ENCODE data around the gene BAAT.

BAAT gene

GRCh38 chr9:101352892-101353463 lies 31.8 kb downstream of the BAAT start:
- H3K27me3 ChIP-seq (ENCODE audit: control insufficient read depth, low read length) = no peaks in the 10 kb centered on the region; the same call in 1 of the 2 replicates
- no peaks in the 10 kb centered on the region for H3F3A ChIP-seq (ENCODE audit: control insufficient read depth, insufficient read depth)
- H4K20me1 ChIP-seq (ENCODE audit: control insufficient read depth, insufficient read depth, low read depth, low read length) = no peaks in the 10 kb centered on the region
- no peaks in the 10 kb centered on the region for H3K9me3 ChIP-seq (ENCODE audit: control insufficient read depth, insufficient read depth, low read length)
- no peak overlapping the region for H3K4me3 ChIP-seq (ENCODE audit: low read length)
- H3K79me2 ChIP-seq (ENCODE audit: control insufficient read depth, low read length) = no peaks in the 10 kb centered on the region
- no peaks in the 10 kb centered on the region for H3K4me1 ChIP-seq (ENCODE audit: control insufficient read depth, low read length)
- H3K27ac ChIP-seq (ENCODE audit: low read depth, low read length) = no peak overlapping the region
- no peak for TF ChIP-seq CTCF (IDR thresholded peaks at IDR 0.05; ENCODE audit: low read depth, low read length, poor library complexity, severe bottlenecking)
- TF ChIP-seq EZH2phosphoT487 (IDR thresholded peaks at IDR 0.05; ENCODE audit: borderline replicate concordance, low read length) = no peak
- H3K36me3 ChIP-seq (ENCODE audit: control insufficient read depth, low read length) = no peaks in the 10 kb centered on the region
- H3K9me2 ChIP-seq (replicated peaks; ENCODE audit: control insufficient read depth, low read length) = no peaks in the 10 kb centered on the region
- no peak overlapping the region for H3K4me2 ChIP-seq (ENCODE audit: low read length)

GRCh38 chr9:101350285-101350684 lies 34.5 kb downstream of the BAAT start:
- Histone ChIP-seq H3K4me2 (ENCODE audit: low read length) (no peak overlapping the region), H3K9me2 (replicated peaks; ENCODE audit: control insufficient read depth, low read length) (no peaks in the 10 kb centered on the region), H3K36me3 (ENCODE audit: control insufficient read depth, low read length) (no peaks in the 10 kb centered on the region), H3K4me1 (ENCODE audit: control insufficient read depth, low read length) (no peaks in the 10 kb centered on the region), H3F3A (ENCODE audit: control insufficient read depth, insufficient read depth) (no peaks in the 10 kb centered on the region), H3K9me3 (ENCODE audit: control insufficient read depth, insufficient read depth, low read length) (no peaks in the 10 kb centered on the region), H3K27ac (ENCODE audit: low read depth, low read length) (no peak overlapping the region), H3K4me3 (ENCODE audit: low read length) (no peak overlapping the region), H3K27me3 (ENCODE audit: control insufficient read depth, low read length) (no peaks in the 10 kb centered on the region; the same call in 1 of the 2 replicates), H3K79me2 (ENCODE audit: control insufficient read depth, low read length) (no peaks in the 10 kb centered on the region), H4K20me1 (ENCODE audit: control insufficient read depth, insufficient read depth, low read depth, low read length) (no peaks in the 10 kb centered on the region)
- TF ChIP-seq EZH2phosphoT487 (IDR thresholded peaks at IDR 0.05; ENCODE audit: borderline replicate concordance, low read length) = no peak
- no peak for TF ChIP-seq CTCF (IDR thresholded peaks at IDR 0.05; ENCODE audit: low read depth, low read length, poor library complexity, severe bottlenecking)

- Histone ChIP-seq H3K27ac (ENCODE audit: low read depth, low read length) (no peak overlapping the region), H3K79me2 (ENCODE audit: control insufficient read depth, low read length) (no peaks in the 10 kb centered on the region), H3K9me3 (ENCODE audit: control insufficient read depth, insufficient read depth, low read length) (no peaks in the 10 kb centered on the region), H3K4me3 (ENCODE audit: low read length) (no peak overlapping the region), H3K27me3 (ENCODE audit: control insufficient read depth, low read length) (no peaks in the 10 kb centered on the region; the same call in 1 of the 2 replicates), H4K20me1 (ENCODE audit: control insufficient read depth, insufficient read depth, low read depth, low read length) (no peaks in the 10 kb centered on the region), H3F3A (ENCODE audit: control insufficient read depth, insufficient read depth) (no peaks in the 10 kb centered on the region), H3K9me2 (replicated peaks; ENCODE audit: control insufficient read depth, low read length) (no peaks in the 10 kb centered on the region), H3K4me2 (ENCODE audit: low read length) (no peak overlapping the region), H3K4me1 (ENCODE audit: control insufficient read depth, low read length) (no peaks in the 10 kb centered on the region), H3K36me3 (ENCODE audit: control insufficient read depth, low read length) (no peaks in the 10 kb centered on the region)
- no peak for TF ChIP-seq CTCF (IDR thresholded peaks at IDR 0.05; ENCODE audit: low read depth, low read length, poor library complexity, severe bottlenecking)
- no peak for TF ChIP-seq EZH2phosphoT487 (IDR thresholded peaks at IDR 0.05; ENCODE audit: borderline replicate concordance, low read length)
Measured at GRCh38 chr9:101342595-101342994, 42.2 kb downstream of the BAAT start.

Measured in DOHH2 (cell line).